CD14-positive monocyte (primary cell): ENCODE measurements around the gene RAD51C. TPM values are rescaled to one million over a fixed set of nuclear protein-coding genes. Genes with fewer than 3 reads are reported as not detected.
A peak's percentile ranks its signal among the peaks of the same experiment; 100 is the strongest.

Experiments used
- DNase-seq, 3 donors: peaks; one replicate each; pipeline ENCODE4 v3.0.0-alpha.2; 2011 to 2022
- H2AFZ ChIP-seq: 2 replicates; pipeline ENCODE4 v1.6.0; 2012; ENCODE audit warnings: mild to moderate bottlenecking, low read depth, low read length, inconsistent platforms; ENCODE audit not compliant: insufficient read depth, poor library complexity, severe bottlenecking
- H3K27ac ChIP-seq, 2 donors: 1 replicate in 1 of 2; 2 replicates in 1 of 2; pipeline ENCODE4 v1.5.1; 2012 to 2013; ENCODE audit warnings: low read length in 2 of 2, control low read depth in 1 of 2, inconsistent platforms in 1 of 2, low read depth in 1 of 2, mild to moderate bottlenecking in 1 of 2
- H3K27me3 ChIP-seq, 2 donors: one replicate each; pipeline versions ENCODE4 v1.6.0 to v1.6.1; 2011 to 2013; ENCODE audit warnings: low read length in 2 of 2; ENCODE audit not compliant: control insufficient read depth in 2 of 2, insufficient read depth in 2 of 2
- H3K36me3 ChIP-seq, 2 donors: replicated peaks in 1 of 2; 1 replicate in 1 of 2; 2 replicates in 1 of 2; pipeline versions ENCODE4 v1.5.1 to v1.6.1; 2012 to 2013; ENCODE audit warnings: low read length in 2 of 2, control low read depth in 1 of 2, inconsistent platforms in 1 of 2, mild to moderate bottlenecking in 1 of 2; ENCODE audit not compliant: insufficient read depth in 2 of 2, control insufficient read depth in 1 of 2
- H3K4me1 ChIP-seq, 2 donors: 1 replicate in 1 of 2; 2 replicates in 1 of 2; pipeline versions ENCODE4 v1.5.1 to v1.6.1; 2012 to 2013; ENCODE audit warnings: low read length in 2 of 2, control low read depth in 1 of 2, inconsistent platforms in 1 of 2, mild to moderate bottlenecking in 1 of 2, moderate library complexity in 1 of 2; ENCODE audit not compliant: insufficient read depth in 2 of 2, control insufficient read depth in 1 of 2
- H3K4me2 ChIP-seq: replicated peaks from 2 replicates; pipeline ENCODE3; 2012; ENCODE audit warnings: low read length, moderate library complexity, mild to moderate bottlenecking; ENCODE audit not compliant: poor library complexity, severe bottlenecking; ENCODE audit errors: extremely low read depth
- H3K4me3 ChIP-seq, 3 experiments: fragments of 200-600 bp in 1 of 3; sonication (generic) in 1 of 3; replicated peaks in 1 of 3; 1 replicate in 2 of 3; 2 replicates in 1 of 3; pipeline ENCODE4 v1.5.1; 2011 to 2013; ENCODE audit warnings: low read length in 3 of 3, mild to moderate bottlenecking in 3 of 3, control low read depth in 2 of 3, low read depth in 2 of 3, inconsistent platforms in 1 of 3, moderate library complexity in 1 of 3
- H3K79me2 ChIP-seq: 2 replicates; pipeline ENCODE4 v1.6.0; 2012; ENCODE audit warnings: mild to moderate bottlenecking, control low read depth, inconsistent platforms, low read length, moderate library complexity; ENCODE audit not compliant: insufficient read depth
- H3K9ac ChIP-seq: 2 replicates; pipeline ENCODE4 v1.6.0; 2017; ENCODE audit warnings: low read length, mild to moderate bottlenecking; ENCODE audit not compliant: insufficient read depth, poor library complexity, severe bottlenecking
- H3K9me3 ChIP-seq, 2 donors: replicated peaks in 1 of 2; 1 replicate in 1 of 2; 2 replicates in 1 of 2; pipeline versions ENCODE4 v1.5.1 to v1.6.1; 2012 to 2013; ENCODE audit warnings: low read length in 2 of 2, control low read depth in 1 of 2; ENCODE audit not compliant: control insufficient read depth in 1 of 2, insufficient read depth in 1 of 2
- H4K20me1 ChIP-seq: 2 replicates; pipeline ENCODE4 v1.6.0; 2012; ENCODE audit warnings: mild to moderate bottlenecking, low read length, control low read depth, moderate library complexity; ENCODE audit not compliant: insufficient read depth
- H3K27ac Mint-ChIP-seq, 7 donors: one replicate each; pipeline ENCODE4 v1.8.0; 2020; ENCODE audit warnings: mild to moderate bottlenecking in 7 of 7, mixed read lengths in 7 of 7, moderate library complexity in 6 of 7, inconsistent platforms in 2 of 7
- H3K27me3 Mint-ChIP-seq, 3 donors: one replicate each; pipeline ENCODE4 v1.8.0; 2021 to 2022; ENCODE audit warnings: low read depth in 3 of 3, mild to moderate bottlenecking in 3 of 3, mixed read lengths in 3 of 3, moderate library complexity in 3 of 3, inconsistent platforms in 1 of 3
- H3K36me3 Mint-ChIP-seq, 2 donors: one replicate each; pipeline ENCODE4 v1.8.0; 2020; ENCODE audit warnings: mixed read lengths in 2 of 2, inconsistent platforms in 1 of 2, mild to moderate bottlenecking in 1 of 2
- H3K4me1 Mint-ChIP-seq: one replicate; pipeline ENCODE4 v1.8.0; 2020; ENCODE audit warnings: mild to moderate bottlenecking, mixed read lengths
- H3K4me3 Mint-ChIP-seq, 2 donors: one replicate each; pipeline ENCODE4 v1.8.0; 2020; ENCODE audit warnings: mild to moderate bottlenecking in 2 of 2, mixed read lengths in 2 of 2, moderate library complexity in 1 of 2
- H3K9me3 Mint-ChIP-seq, 7 donors: one replicate each; pipeline ENCODE4 v1.8.0; 2020 to 2022; ENCODE audit warnings: mixed read lengths in 7 of 7, mild to moderate bottlenecking in 6 of 7, moderate library complexity in 6 of 7, inconsistent platforms in 2 of 7
- CTCF ChIP-seq: fragments of 200-600 bp; IDR thresholded peaks from one replicate; pipeline ENCODE4 v1.8.0; 2022; ENCODE audit warnings: antibody characterized with exemption, mild to moderate bottlenecking
- WGBS: methylation state at CpG from one replicate; pipeline ENCODE4 v1.1.5; 2013; ENCODE audit warnings: missing lambda C conversion rate; ENCODE audit not compliant: insufficient coverage; 5-methylcytosine and 5-hydroxymethylcytosine counted together
- intact Hi-C, 2 donors: fragments of 100-400 bp; cut with micrococcal nuclease; formaldehyde crosslinking; loops; one replicate each; pipeline versions ENCODE4 v1.15.0 to v1.15.1; 2023
- polyA plus RNA-seq, 3 donors: library from polyadenylated mRNA; depleted of rRNA in 1 of 3; unstranded in 2 of 3; stranded (reverse) in 1 of 3; fragments of 300-500 nt in 2 of 3; fragments of >200 nt in 1 of 3; fragmentation: Illumina TruSeq in 2 of 3; gene quantifications; 1 replicate in 2 of 3; 2 replicates in 1 of 3; pipeline ENCODE4 v1.2.3, GENCODE V29; 2012 to 2021

Gene RAD51C
- polyA plus RNA-seq, 3 donors, result 6.8 to 14.5 (median 13.1) TPM

- DNase-seq, result peak in 2 of 3 donors; percentile 3 to 5
- H3K9ac ChIP-seq, result peak within 1 kb of the TSS; percentile 49
These were observed 63.3 kb downstream of the RAD51C start, which contains the start of gene PPM1E for GRCh38 chr17:58755577-58756245. Gene PPM1E, plus strand, starts transcription at chr17:58755854.

More at GRCh38 chr17:58755577-58756245, 63.3 kb downstream of the RAD51C start, which contains the start of gene PPM1E:
- H3K9me3 Mint-ChIP-seq, result peaks cover 0 to 17% (median 9%) of the 10 kb centered on the region in 7 donors
- intact Hi-C loops, result no loop called here
- Histone ChIP-seq H2AFZ (peak within 1 kb of the TSS; percentile 80), H3K4me1 (peaks cover 16 to 21% of the 10 kb centered on the region in 2 donors), H3K4me2 (peak within 1 kb of the TSS; percentile 98), H3K79me2 (no peaks in the 10 kb centered on the region), H3K9me3 (peaks cover 0 to 9% of the 10 kb centered on the region in 2 donors), H3K27ac (no peak within 1 kb of the TSS), H3K4me3 (peak within 1 kb of the TSS; percentile 54 to 82 (median 57)), H4K20me1 (no peaks in the 10 kb centered on the region), H3K36me3 (no peaks in the 10 kb centered on the region), H3K27me3 (peaks cover 72 to 89% of the 10 kb centered on the region in 2 donors)
- TF ChIP-seq CTCF, result no peak
- H3K27ac Mint-ChIP-seq, result peak within 1 kb of the TSS in 1 of 7 donors; percentile 5
- 2% methylated on average over 71 of the region's 71 CpGs for WGBS
- H3K4me3 Mint-ChIP-seq, result peak within 1 kb of the TSS; percentile 84 to 98
- H3K4me1 Mint-ChIP-seq, result peaks cover 18% of the 10 kb centered on the region
- peaks cover 0 to 5% of the 10 kb centered on the region in 2 donors for H3K36me3 Mint-ChIP-seq
- H3K27me3 Mint-ChIP-seq, result peaks cover 72 to 84% (median 73%) of the 10 kb centered on the region in 3 donors
